H1 (cell line): ENCODE measurements around the gene PFKP.

Source experiments
- GABPA ChIP-seq: IDR thresholded peaks from 2 replicates; pipeline ENCODE4 v1.6.1; 2011; ENCODE audit warnings: mild to moderate bottlenecking, low read length, moderate library complexity, borderline replicate concordance; ENCODE audit not compliant: insufficient read depth
- POLR2A ChIP-seq, 2 experiments: IDR thresholded peaks; 1 replicate in 1 of 2; 2 replicates in 1 of 2; pipeline ENCODE4 v1.6.1; 2011; ENCODE audit warnings: low read depth in 2 of 2, low read length in 2 of 2, mild to moderate bottlenecking in 2 of 2; ENCODE audit errors: control extremely low read depth in 1 of 2
- TF ChIP-seq, protein P1 (sequence below), 3 experiments: IDR thresholded peaks; 1 replicate in 2 of 3; 2 replicates in 1 of 3; pipeline versions ENCODE4 v1.5.1 to v1.6.1; 2011; ENCODE audit warnings: low read length in 3 of 3, mild to moderate bottlenecking in 3 of 3, inconsistent platforms in 2 of 3, low read depth in 1 of 3, moderate library complexity in 1 of 3; ENCODE audit not compliant: insufficient read depth in 1 of 3; ENCODE audit errors: control extremely low read depth in 1 of 3

DNA sequence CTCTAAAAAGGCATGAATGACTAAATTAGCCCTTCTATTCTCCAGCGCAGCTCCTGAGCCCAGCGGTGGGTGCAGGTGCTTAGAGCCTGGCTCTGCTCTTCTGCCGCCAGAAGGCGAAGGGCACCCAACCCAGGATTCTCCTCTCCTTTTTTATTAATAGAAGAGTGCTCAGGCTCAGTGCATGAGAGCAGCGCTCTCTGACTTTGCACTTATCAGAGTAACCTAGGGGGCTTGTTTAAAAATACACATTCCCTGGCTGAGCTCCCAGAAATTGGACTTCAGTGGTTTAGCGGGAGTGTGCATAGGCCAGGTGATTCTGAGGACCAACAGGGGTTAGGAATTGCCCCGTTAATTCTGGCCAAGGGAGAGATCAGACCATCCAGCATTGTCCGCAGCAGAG is 1.7 kb upstream of the PFKP start:
- TF ChIP-seq, protein P1, sequence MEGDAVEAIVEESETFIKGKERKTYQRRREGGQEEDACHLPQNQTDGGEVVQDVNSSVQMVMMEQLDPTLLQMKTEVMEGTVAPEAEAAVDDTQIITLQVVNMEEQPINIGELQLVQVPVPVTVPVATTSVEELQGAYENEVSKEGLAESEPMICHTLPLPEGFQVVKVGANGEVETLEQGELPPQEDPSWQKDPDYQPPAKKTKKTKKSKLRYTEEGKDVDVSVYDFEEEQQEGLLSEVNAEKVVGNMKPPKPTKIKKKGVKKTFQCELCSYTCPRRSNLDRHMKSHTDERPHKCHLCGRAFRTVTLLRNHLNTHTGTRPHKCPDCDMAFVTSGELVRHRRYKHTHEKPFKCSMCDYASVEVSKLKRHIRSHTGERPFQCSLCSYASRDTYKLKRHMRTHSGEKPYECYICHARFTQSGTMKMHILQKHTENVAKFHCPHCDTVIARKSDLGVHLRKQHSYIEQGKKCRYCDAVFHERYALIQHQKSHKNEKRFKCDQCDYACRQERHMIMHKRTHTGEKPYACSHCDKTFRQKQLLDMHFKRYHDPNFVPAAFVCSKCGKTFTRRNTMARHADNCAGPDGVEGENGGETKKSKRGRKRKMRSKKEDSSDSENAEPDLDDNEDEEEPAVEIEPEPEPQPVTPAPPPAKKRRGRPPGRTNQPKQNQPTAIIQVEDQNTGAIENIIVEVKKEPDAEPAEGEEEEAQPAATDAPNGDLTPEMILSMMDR (IDR thresholded peaks at IDR 0.05; ENCODE audit: control extremely low read depth in 1 of 3, insufficient read depth in 1 of 3, low read depth in 1 of 3, low read length in 3 of 3) = no peak
- no peak for TF ChIP-seq POLR2A (IDR thresholded peaks at IDR 0.05; ENCODE audit: control extremely low read depth in 1 of 2, low read depth in 2 of 2, low read length in 2 of 2)
- no peak for TF ChIP-seq GABPA
